HCT116 (cell line): Measurements from ENCODE around the gene LRRK2. TPM values are rescaled to one million over a fixed set of nuclear protein-coding genes. Genes with fewer than 3 reads are reported as not detected.
A peak's percentile ranks its signal among the peaks of the same experiment; 100 is the strongest.

ENCODE experiments used
- ATAC-seq: fragments of 200-7000 bp; cut with Tn5 transposase; 2 replicates; pipeline ENCODE4 v1.9.1; 2020; ENCODE audit warnings: mild to moderate bottlenecking, moderate library complexity
- BruUV-seq: library from RNA; stranded (reverse); fragments of 400-500 nt; replicated peaks from 2 replicates; lab custom pipeline; 2021; lab: Mats Ljungman, UMichigan
- CTCF ChIA-PET: fragments of 300-600 bp; sonication (Branson Sonifier 250); formaldehyde crosslinking; loops from one replicate; lab custom pipeline; 2021; ENCODE audit warnings: antibody characterized with exemption; lab: Charles Lee
- POLR2A ChIA-PET: fragments of 300-600, 350-600 bp; sonication (Branson Sonifier 250); formaldehyde crosslinking; loops from one replicate; lab custom pipeline; 2021; ENCODE audit warnings: antibody characterized with exemption; lab: Charles Lee
- RAD21 ChIA-PET, 2 experiments: fragments of 300-600 bp; sonication (Branson Sonifier 250); formaldehyde crosslinking; loops; one replicate each; lab custom pipeline; 2023; ENCODE audit warnings: low total read pairs in 2 of 2; ENCODE audit not compliant: uncharacterized antibody in 2 of 2, unreplicated experiment in 2 of 2, low non-redundant PET in 1 of 2; lab: Charles Lee
- DNase-seq: peaks from one replicate; pipeline ENCODE4 v3.0.0-alpha.2; 2010; ENCODE audit warnings: low read depth, low spot score
- H2AFZ ChIP-seq: fragments of 200-600 bp; shearing (Covaris generic), sonication (generic); 2 replicates; pipeline ENCODE4 v1.6.1; 2017; ENCODE audit warnings: low read depth, mixed run types, mixed read lengths, antibody characterized with exemption, low read length; ENCODE audit not compliant: poor library complexity, severe bottlenecking
- H3K27ac ChIP-seq: 2 replicates; pipeline ENCODE4 v1.5.1; 2012; ENCODE audit warnings: low read depth, low read length
- H3K27me3 ChIP-seq: fragments of 200-600 bp; sonication (generic); 2 replicates; pipeline ENCODE4 v1.6.1; 2016; ENCODE audit warnings: mixed run types, low read length, mixed read lengths; ENCODE audit not compliant: insufficient read depth
- H3K36me3 ChIP-seq, 2 experiments: fragments of 200-500 bp in 1 of 2; fragments of 200-600 bp in 1 of 2; sonication (Bioruptor generic) in 1 of 2; sonication (generic) in 1 of 2; 2 replicates each; pipeline versions ENCODE4 v1.5.1 to v1.6.1; 2014 to 2016; ENCODE audit warnings: low read length in 2 of 2, inconsistent platforms in 1 of 2, mixed read lengths in 1 of 2, mixed run types in 1 of 2; ENCODE audit not compliant: insufficient read depth in 2 of 2, control insufficient read depth in 1 of 2
- H3K4me1 ChIP-seq, 2 experiments: fragments of 200-600 bp in 1 of 2; sonication (generic) in 1 of 2; 2 replicates each; pipeline versions ENCODE4 v1.5.1 to v1.6.1; 2012 to 2017; ENCODE audit warnings: low read length in 2 of 2, inconsistent platforms in 1 of 2, mild to moderate bottlenecking in 1 of 2, mixed read lengths in 1 of 2, mixed run types in 1 of 2, moderate library complexity in 1 of 2; ENCODE audit not compliant: insufficient read depth in 2 of 2, control insufficient read depth in 1 of 2
- H3K4me2 ChIP-seq: fragments of 200-600 bp; sonication (generic); 2 replicates; pipeline ENCODE4 v1.6.1; 2017; ENCODE audit warnings: mixed run types, low read length, mixed read lengths
- H3K4me3 ChIP-seq, 2 experiments: fragments of 200-600 bp in 1 of 2; sonication (generic) in 1 of 2; replicated peaks in 1 of 2; 2 replicates each; pipeline ENCODE4 v1.5.1; 2011 to 2016; ENCODE audit warnings: low read length in 2 of 2, control low read depth in 1 of 2, low read depth in 1 of 2, mild to moderate bottlenecking in 1 of 2, mixed read lengths in 1 of 2, mixed run types in 1 of 2
- H3K79me2 ChIP-seq: fragments of 200-600 bp; sonication (generic); 2 replicates; pipeline ENCODE4 v1.6.1; 2017; ENCODE audit warnings: mild to moderate bottlenecking, mixed run types, low read length, moderate library complexity, mixed read lengths; ENCODE audit not compliant: insufficient read depth
- H3K9ac ChIP-seq: fragments of 200-600 bp; sonication (generic); 2 replicates; pipeline ENCODE4 v1.6.1; 2016; ENCODE audit warnings: low read length, mixed read lengths
- H3K9me2 ChIP-seq: fragments of 200-600 bp; sonication (generic), shearing (Covaris generic); 2 replicates; pipeline ENCODE4 v1.6.1; 2017; ENCODE audit warnings: mixed run types, mild to moderate bottlenecking, moderate library complexity; ENCODE audit not compliant: insufficient read depth
- H3K9me3 ChIP-seq, 2 experiments: fragments of 200-500 bp in 1 of 2; fragments of 200-600 bp in 1 of 2; sonication (Bioruptor generic) in 1 of 2; sonication (generic) in 1 of 2; 2 replicates each; pipeline ENCODE4 v1.6.1; 2014 to 2017; ENCODE audit warnings: low read length in 2 of 2, mixed read lengths in 2 of 2, inconsistent platforms in 1 of 2, low read depth in 1 of 2, mild to moderate bottlenecking in 1 of 2, mixed run types in 1 of 2, moderate library complexity in 1 of 2; ENCODE audit not compliant: control insufficient read depth in 1 of 2, insufficient read depth in 1 of 2
- H4K20me1 ChIP-seq: fragments of 200-600 bp; sonication (generic), shearing (Covaris generic); 2 replicates; pipeline ENCODE4 v1.6.1; 2017; ENCODE audit warnings: mixed run types, mild to moderate bottlenecking, moderate library complexity; ENCODE audit not compliant: insufficient read depth
- CBX3 ChIP-seq: IDR thresholded peaks from 2 replicates; pipeline ENCODE4 v1.6.1; 2012; ENCODE audit warnings: low read depth
- ELF1 ChIP-seq: IDR thresholded peaks from 2 replicates; pipeline ENCODE4 v1.6.1; 2012; ENCODE audit warnings: low read depth, borderline replicate concordance
- FOSL1 ChIP-seq: IDR thresholded peaks from 2 replicates; pipeline ENCODE4 v1.6.1; 2012; ENCODE audit warnings: low read depth
- POLR2A ChIP-seq: IDR thresholded peaks from 2 replicates; pipeline ENCODE4 v1.7.0; 2011; ENCODE audit warnings: borderline replicate concordance; ENCODE audit not compliant: insufficient read depth, insufficient read length; ENCODE audit errors: extremely low read depth
- RAD21 ChIP-seq: IDR thresholded peaks from 2 replicates; pipeline ENCODE4 v1.6.1; 2012; ENCODE audit warnings: low read depth, mild to moderate bottlenecking
- SIN3A ChIP-seq: IDR thresholded peaks from 2 replicates; pipeline ENCODE4 v1.6.1; 2012; ENCODE audit warnings: low read depth
- SP1 ChIP-seq: IDR thresholded peaks from 2 replicates; pipeline ENCODE4 v1.6.1; 2012; ENCODE audit warnings: low read depth
- SRF ChIP-seq: IDR thresholded peaks from 2 replicates; pipeline ENCODE4 v1.6.1; 2012; ENCODE audit warnings: low read depth
- ZBTB33 ChIP-seq: IDR thresholded peaks from 2 replicates; pipeline ENCODE4 v1.6.1; 2011; ENCODE audit warnings: mild to moderate bottlenecking, low read length, moderate library complexity; ENCODE audit not compliant: insufficient replicate concordance; ENCODE audit errors: extremely low read depth
- ZFX ChIP-seq: fragments of 450-650 bp; IDR thresholded peaks from 2 replicates; pipeline ENCODE4 v1.6.1; 2017
- ZNF274 ChIP-seq: fragments of 200-500 bp; sonication (Bioruptor generic); IDR thresholded peaks from 2 replicates; pipeline ENCODE4 v1.6.1; 2014; ENCODE audit warnings: mild to moderate bottlenecking, low read depth, low read length, inconsistent platforms
- intact Hi-C: fragments of 100-400 bp; cut with micrococcal nuclease; formaldehyde crosslinking; loops from 2 replicates; pipeline ENCODE4 v1.10.0; 2022
- total RNA-seq: library from RNA; stranded (reverse); gene quantifications from one replicate; pipeline ENCODE4 v1.2.1, GENCODE V29; 2021; ENCODE audit not compliant: unreplicated experiment
- TF ChIP-seq, protein P1 (sequence below), 3 experiments: fragments of 200-600 bp in 1 of 3; sonication (generic) in 1 of 3; IDR thresholded peaks in 2 of 3; conservative IDR thresholded peaks in 1 of 3; 2 replicates each; pipeline ENCODE4 v1.5.1; 2012 to 2017; ENCODE audit warnings: low read depth in 2 of 3, low read length in 2 of 3, antibody characterized with exemption in 1 of 3, borderline replicate concordance in 1 of 3, control low read depth in 1 of 3, mild to moderate bottlenecking in 1 of 3, mixed read lengths in 1 of 3, mixed run types in 1 of 3, moderate library complexity in 1 of 3; ENCODE audit not compliant: insufficient read depth in 1 of 3
- TF ChIP-seq, protein P2 (sequence below): IDR thresholded peaks from 2 replicates; pipeline ENCODE4 v1.6.1; 2012; ENCODE audit warnings: low read depth

Gene LRRK2
- total RNA-seq, 1 experiment from 2014 or later: 0.20 TPM

GRCh38 chr12:40336573-40337199 is 111.9 kb downstream of the LRRK2 start:
- H3K9ac ChIP-seq: no peak overlapping the region
- no peaks in the 10 kb centered on the region for H3K79me2 ChIP-seq
- BruUV-seq: no TSS peak
- CTCF ChIA-PET: no interaction called here
- TF ChIP-seq, protein P1, sequence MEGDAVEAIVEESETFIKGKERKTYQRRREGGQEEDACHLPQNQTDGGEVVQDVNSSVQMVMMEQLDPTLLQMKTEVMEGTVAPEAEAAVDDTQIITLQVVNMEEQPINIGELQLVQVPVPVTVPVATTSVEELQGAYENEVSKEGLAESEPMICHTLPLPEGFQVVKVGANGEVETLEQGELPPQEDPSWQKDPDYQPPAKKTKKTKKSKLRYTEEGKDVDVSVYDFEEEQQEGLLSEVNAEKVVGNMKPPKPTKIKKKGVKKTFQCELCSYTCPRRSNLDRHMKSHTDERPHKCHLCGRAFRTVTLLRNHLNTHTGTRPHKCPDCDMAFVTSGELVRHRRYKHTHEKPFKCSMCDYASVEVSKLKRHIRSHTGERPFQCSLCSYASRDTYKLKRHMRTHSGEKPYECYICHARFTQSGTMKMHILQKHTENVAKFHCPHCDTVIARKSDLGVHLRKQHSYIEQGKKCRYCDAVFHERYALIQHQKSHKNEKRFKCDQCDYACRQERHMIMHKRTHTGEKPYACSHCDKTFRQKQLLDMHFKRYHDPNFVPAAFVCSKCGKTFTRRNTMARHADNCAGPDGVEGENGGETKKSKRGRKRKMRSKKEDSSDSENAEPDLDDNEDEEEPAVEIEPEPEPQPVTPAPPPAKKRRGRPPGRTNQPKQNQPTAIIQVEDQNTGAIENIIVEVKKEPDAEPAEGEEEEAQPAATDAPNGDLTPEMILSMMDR (IDR thresholded peaks at IDR 0.05 in 2 of 3, conservative IDR thresholded peaks at IDR 0.05 in 1 of 3; ENCODE audit: borderline replicate concordance in 1 of 3, insufficient read depth in 1 of 3, low read depth in 2 of 3, low read length in 2 of 3): peak; percentile 40 to 65 (median 54); a peak in 5 of 6 replicates
- peak; percentile 51 for TF ChIP-seq RAD21
- no peak for TF ChIP-seq FOSL1
- TF ChIP-seq ZFX: no peak
- TF ChIP-seq ZNF274: no peak
- no peaks in the 10 kb centered on the region for H3K9me2 ChIP-seq
- no peaks in the 10 kb centered on the region for H3K36me3 ChIP-seq
- H3K27me3 ChIP-seq: no peaks in the 10 kb centered on the region
- ATAC-seq: peak; percentile 76
- H3K4me3 ChIP-seq: no peak overlapping the region
- POLR2A ChIA-PET: no interaction called here
- no peaks in the 10 kb centered on the region for H3K4me1 ChIP-seq
- no peaks in the 10 kb centered on the region for H4K20me1 ChIP-seq
- RAD21 ChIA-PET: no interaction called here
- no peaks in the 10 kb centered on the region for H3K9me3 ChIP-seq
- no peak overlapping the region for H3K27ac ChIP-seq
- H2AFZ ChIP-seq: no peak overlapping the region
- H3K4me2 ChIP-seq: no peak overlapping the region
- intact Hi-C loops: loop anchor here (5.0 kb wide), 1 partner anchor 286 kb away; no protein-coding TSS in a partner anchor
- DNase-seq: no peak

- Histone ChIP-seq H3K36me3 (no peaks in the 10 kb centered on the region), H3K9ac (no peak overlapping the region), H2AFZ (no peak overlapping the region), H3K9me2 (no peaks in the 10 kb centered on the region), H3K9me3 (no peaks in the 10 kb centered on the region), H4K20me1 (no peaks in the 10 kb centered on the region), H3K79me2 (no peaks in the 10 kb centered on the region), H3K27ac (no peak overlapping the region), H3K4me2 (no peak overlapping the region), H3K4me1 (no peaks in the 10 kb centered on the region), H3K27me3 (no peaks in the 10 kb centered on the region), H3K4me3 (no peak overlapping the region)
- ATAC-seq (no peak), DNase-seq (no peak)
- BruUV-seq: no TSS peak
- ChIA-PET POLR2A (no interaction called here), CTCF (no interaction called here), RAD21 (no interaction called here)
- intact Hi-C loops: loop anchor here (5.0 kb wide), 1 partner anchor 284 kb away; no protein-coding TSS in a partner anchor
- TF ChIP-seq SIN3A (no peak), POLR2A (no peak), SP1 (no peak), SRF (no peak), ELF1 (no peak), CBX3 (no peak), ZBTB33 (no peak)
- TF ChIP-seq, protein P2, sequence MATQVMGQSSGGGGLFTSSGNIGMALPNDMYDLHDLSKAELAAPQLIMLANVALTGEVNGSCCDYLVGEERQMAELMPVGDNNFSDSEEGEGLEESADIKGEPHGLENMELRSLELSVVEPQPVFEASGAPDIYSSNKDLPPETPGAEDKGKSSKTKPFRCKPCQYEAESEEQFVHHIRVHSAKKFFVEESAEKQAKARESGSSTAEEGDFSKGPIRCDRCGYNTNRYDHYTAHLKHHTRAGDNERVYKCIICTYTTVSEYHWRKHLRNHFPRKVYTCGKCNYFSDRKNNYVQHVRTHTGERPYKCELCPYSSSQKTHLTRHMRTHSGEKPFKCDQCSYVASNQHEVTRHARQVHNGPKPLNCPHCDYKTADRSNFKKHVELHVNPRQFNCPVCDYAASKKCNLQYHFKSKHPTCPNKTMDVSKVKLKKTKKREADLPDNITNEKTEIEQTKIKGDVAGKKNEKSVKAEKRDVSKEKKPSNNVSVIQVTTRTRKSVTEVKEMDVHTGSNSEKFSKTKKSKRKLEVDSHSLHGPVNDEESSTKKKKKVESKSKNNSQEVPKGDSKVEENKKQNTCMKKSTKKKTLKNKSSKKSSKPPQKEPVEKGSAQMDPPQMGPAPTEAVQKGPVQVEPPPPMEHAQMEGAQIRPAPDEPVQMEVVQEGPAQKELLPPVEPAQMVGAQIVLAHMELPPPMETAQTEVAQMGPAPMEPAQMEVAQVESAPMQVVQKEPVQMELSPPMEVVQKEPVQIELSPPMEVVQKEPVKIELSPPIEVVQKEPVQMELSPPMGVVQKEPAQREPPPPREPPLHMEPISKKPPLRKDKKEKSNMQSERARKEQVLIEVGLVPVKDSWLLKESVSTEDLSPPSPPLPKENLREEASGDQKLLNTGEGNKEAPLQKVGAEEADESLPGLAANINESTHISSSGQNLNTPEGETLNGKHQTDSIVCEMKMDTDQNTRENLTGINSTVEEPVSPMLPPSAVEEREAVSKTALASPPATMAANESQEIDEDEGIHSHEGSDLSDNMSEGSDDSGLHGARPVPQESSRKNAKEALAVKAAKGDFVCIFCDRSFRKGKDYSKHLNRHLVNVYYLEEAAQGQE: no peak
Observed at GRCh38 chr12:40338071-40338470, 113.3 kb downstream of the LRRK2 start.
